Panc1 (cell line): ENCODE data around the gene ATP6V0E2. TPM values are rescaled to one million over a fixed set of nuclear protein-coding genes. Genes with fewer than 3 reads are reported as not detected.
A peak's percentile ranks its signal among the peaks of the same experiment; 100 is the strongest.

Experiments used
- ATAC-seq: fragments of 200-7000 bp; cut with Tn5 transposase; 2 replicates; pipeline ENCODE4 v1.9.1; 2020; ENCODE audit warnings: mild to moderate bottlenecking, moderate library complexity
- BruUV-seq: library from RNA; stranded (reverse); fragments of 400-500 nt; replicated peaks from 2 replicates; lab custom pipeline; 2021; lab: Mats Ljungman, UMichigan
- CTCF ChIA-PET: fragments of 300-600 bp; sonication (Branson Sonifier 250); formaldehyde crosslinking; loops from one replicate; lab custom pipeline; 2022; ENCODE audit warnings: antibody characterized with exemption; lab: Charles Lee
- POLR2A ChIA-PET: fragments of 300-600 bp; sonication (Branson Sonifier 250); formaldehyde crosslinking; loops from one replicate; lab custom pipeline; 2022; ENCODE audit warnings: antibody characterized with exemption; lab: Charles Lee
- DNase-seq: peaks from one replicate; pipeline ENCODE4 v3.0.0-alpha.2; 2010; ENCODE audit warnings: low read depth, low spot score
- H3K27ac ChIP-seq: 2 replicates; pipeline ENCODE4 v1.5.1; 2011; ENCODE audit warnings: mild to moderate bottlenecking, low read length, inconsistent platforms
- H3K27me3 ChIP-seq: fragments of 200-500 bp; sonication (Bioruptor generic); 2 replicates; pipeline ENCODE4 v1.6.0; 2014; ENCODE audit warnings: low read length, inconsistent platforms; ENCODE audit not compliant: control insufficient read depth, insufficient read depth
- H3K36me3 ChIP-seq: fragments of 200-500 bp; sonication (Bioruptor generic); 2 replicates; pipeline ENCODE4 v1.5.1; 2014; ENCODE audit warnings: inconsistent platforms, mild to moderate bottlenecking, low read length, moderate library complexity; ENCODE audit not compliant: control insufficient read depth, insufficient read depth
- H3K4me1 ChIP-seq: 2 replicates; pipeline ENCODE4 v1.5.1; 2011; ENCODE audit warnings: inconsistent platforms, mild to moderate bottlenecking, low read length, moderate library complexity; ENCODE audit not compliant: control insufficient read depth, insufficient read depth
- H3K4me3 ChIP-seq, 2 experiments: 2 replicates each; pipeline ENCODE4 v1.5.1; 2011 to 2012; ENCODE audit warnings: low read depth in 2 of 2, low read length in 2 of 2, mild to moderate bottlenecking in 2 of 2, inconsistent platforms in 1 of 2, moderate library complexity in 1 of 2
- H3K9me3 ChIP-seq: fragments of 200-500 bp; sonication (Bioruptor generic); 2 replicates; pipeline ENCODE4 v1.5.1; 2014; ENCODE audit warnings: low read depth, mild to moderate bottlenecking, inconsistent platforms, low read length, moderate library complexity; ENCODE audit not compliant: control insufficient read depth, insufficient read depth
- CTCF ChIP-seq: fragments of 450-650 bp; IDR thresholded peaks from 2 replicates; pipeline ENCODE4 v1.5.1; 2017; ENCODE audit warnings: mild to moderate bottlenecking
- POLR2AphosphoS5 ChIP-seq: IDR thresholded peaks from 2 replicates; pipeline ENCODE4 v1.6.1; 2012; ENCODE audit warnings: mild to moderate bottlenecking, low read depth, low read length, moderate library complexity
- REST ChIP-seq, 2 experiments: IDR thresholded peaks; 2 replicates each; pipeline ENCODE4 v1.6.1; 2011 to 2012; ENCODE audit warnings: low read depth in 2 of 2, control low read depth in 1 of 2, low read length in 1 of 2, mild to moderate bottlenecking in 1 of 2, moderate library complexity in 1 of 2; ENCODE audit not compliant: insufficient read depth in 1 of 2
- SIN3A ChIP-seq: IDR thresholded peaks from 2 replicates; pipeline ENCODE4 v1.6.1; 2012; ENCODE audit warnings: low read depth, mild to moderate bottlenecking, low read length, moderate library complexity, borderline replicate concordance; ENCODE audit not compliant: insufficient read depth
- TCF7L2 ChIP-seq: IDR thresholded peaks from 2 replicates; pipeline ENCODE4 v1.6.1; 2011; ENCODE audit warnings: mild to moderate bottlenecking, low read depth, low read length, inconsistent platforms
- in situ Hi-C: cut with HindIII; loops from 2 replicates; pipeline ENCODE4 v1.10.0; 2016; ENCODE audit warnings: low sequenced_read_pairs, low pct_unique_long_range_greater_than_20kb
- intact Hi-C: fragments of 100-400 bp; cut with micrococcal nuclease; formaldehyde crosslinking; loops from one replicate; pipeline ENCODE4 v1.10.0; 2022; ENCODE audit not compliant: unreplicated experiment
- total RNA-seq: library from RNA; stranded (reverse); gene quantifications from one replicate; pipeline ENCODE4 v1.2.1, GENCODE V29; 2021; ENCODE audit not compliant: unreplicated experiment

ATP6V0E2 gene
- total RNA-seq, 1 experiment from 2014 or later, result 44.7 TPM

DNA sequence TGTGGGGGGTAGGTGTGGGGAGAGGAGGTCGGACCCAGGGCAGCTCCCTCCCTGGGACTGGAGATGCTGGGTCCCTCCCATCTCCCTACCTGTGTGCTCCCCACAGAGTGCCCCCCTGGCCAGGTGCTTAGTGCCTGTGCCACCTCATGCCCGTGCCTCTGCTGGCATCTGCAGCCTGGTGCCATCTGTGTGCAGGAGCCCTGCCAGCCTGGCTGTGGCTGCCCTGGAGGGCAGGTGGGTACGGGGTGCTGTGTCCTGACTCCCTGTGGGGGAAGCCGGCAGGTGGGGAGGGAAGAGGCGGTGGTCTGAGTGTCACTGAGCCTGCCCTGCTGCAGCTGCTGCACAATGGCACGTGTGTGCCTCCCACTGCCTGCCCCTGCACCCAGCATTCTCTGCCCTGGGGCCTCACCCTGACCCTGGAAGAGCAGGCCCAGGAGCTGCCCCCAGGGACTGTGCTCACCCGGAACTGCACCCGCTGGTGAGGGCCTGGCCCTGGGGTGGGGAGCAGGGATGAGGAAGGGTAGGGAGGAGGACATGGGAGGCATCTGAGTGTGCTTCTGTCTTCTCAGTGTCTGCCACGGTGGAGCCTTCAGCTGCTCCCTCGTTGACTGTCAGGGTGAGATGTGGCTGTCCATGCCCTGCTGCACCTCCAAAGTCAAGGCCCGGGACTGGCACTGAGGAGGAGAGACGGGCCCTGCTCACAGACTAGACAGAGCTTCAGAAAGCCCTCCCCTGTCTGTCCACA lies 47.3 kb upstream of the ATP6V0E2 start:
- no peaks in the 10 kb centered on the region for H3K4me1 ChIP-seq
- H3K36me3 ChIP-seq, result no peaks in the 10 kb centered on the region
- DNase-seq, result no peak
- intact Hi-C loops, result no loop called here
- ChIA-PET POLR2A (no interaction called here), CTCF (no interaction called here)
- peak; percentile 18; the same call in 1 of the 2 replicates for ATAC-seq
- H3K9me3 ChIP-seq, result no peaks in the 10 kb centered on the region
- TF ChIP-seq CTCF (no peak), POLR2AphosphoS5 (no peak), REST (IDR thresholded peaks at IDR 0.05; ENCODE audit: insufficient read depth in 1 of 2, low read depth in 2 of 2, low read length in 1 of 2) (no peak), TCF7L2 (no peak), SIN3A (no peak)
- no peak overlapping the region for H3K4me3 ChIP-seq
- in situ Hi-C loops, result no loop called here
- no peaks in the 10 kb centered on the region for H3K27me3 ChIP-seq
- BruUV-seq, result no TSS peak
- no peak overlapping the region for H3K27ac ChIP-seq

GRCh38 chr7:149827089-149827981 lies 46.4 kb upstream of the ATP6V0E2 start:
- Histone ChIP-seq H3K4me1 (no peaks in the 10 kb centered on the region), H3K4me3 (no peak overlapping the region), H3K27ac (no peak overlapping the region), H3K9me3 (no peaks in the 10 kb centered on the region), H3K27me3 (0 out of 2 replicates have a peak, but pooled peaks cover 4% of the 10 kb centered on the region), H3K36me3 (no peaks in the 10 kb centered on the region)
- in situ Hi-C loops, result no loop called here
- intact Hi-C loops, result no loop called here
- TF ChIP-seq CTCF, result no peak
- no peak for TF ChIP-seq POLR2AphosphoS5
- TF ChIP-seq TCF7L2, result no peak
- no peak for TF ChIP-seq SIN3A
- no peak for TF ChIP-seq REST (IDR thresholded peaks at IDR 0.05; ENCODE audit: insufficient read depth in 1 of 2, low read depth in 2 of 2, low read length in 1 of 2)
- CTCF ChIA-PET, result no interaction called here
- POLR2A ChIA-PET, result interaction anchor here (0.6 kb wide), 1 partner anchor 11 kb away, joined by 3 read pairs; no protein-coding TSS in a partner anchor
- DNase-seq, result no peak
- 0 out of 2 replicates have a peak, but pooled peaks have one; percentile 40 for ATAC-seq
- BruUV-seq, result no TSS peak
